GM18517 (cell line): ENCODE results near the gene NFIB.

Experiments used
- ATAC-seq: cut with Tn5 transposase; IDR thresholded peaks from one replicate; pipeline ENCODE4 v1.9.1; 2021; ENCODE audit warnings: mild to moderate bottlenecking, moderate library complexity; ENCODE audit not compliant: unreplicated experiment

Gene NFIB

GRCh38 chr9:14307989-14308852, 5.7 kb downstream of the NFIB start:
- no peak for ATAC-seq

GRCh38 chr9:14306672-14307660, 7.0 kb downstream of the NFIB start:
- no peak for ATAC-seq

GRCh38 chr9:14306188-14306587, 7.8 kb downstream of the NFIB start:
- no peak for ATAC-seq

- ATAC-seq = no peak
Measured at GRCh38 chr9:14304259-14304658, 9.7 kb downstream of the NFIB start.

- ATAC-seq = no peak
Measured at GRCh38 chr9:14303521-14303920, 10.4 kb downstream of the NFIB start.

- no peak for ATAC-seq
Measured at GRCh38 chr9:14303100-14303499, 10.8 kb downstream of the NFIB start.

GRCh38 chr9:14302405-14302804, 11.5 kb downstream of the NFIB start:
- no peak for ATAC-seq

- ATAC-seq = no peak
Measured at GRCh38 chr9:14301583-14302021, 12.3 kb downstream of the NFIB start.

- ATAC-seq = no peak
Measured at GRCh38 chr9:14301006-14301405, 12.9 kb downstream of the NFIB start.

- no peak for ATAC-seq
Measured at GRCh38 chr9:14300588-14300987, 13.4 kb downstream of the NFIB start.

- ATAC-seq = no peak
Measured at GRCh38 chr9:14300040-14300439, 13.9 kb downstream of the NFIB start.

- ATAC-seq = no peak
Measured at GRCh38 chr9:14298601-14299022, 15.3 kb downstream of the NFIB start.

GRCh38 chr9:14296495-14297113, 17.3 kb downstream of the NFIB start:
- no peak for ATAC-seq

- ATAC-seq = no peak
Measured at GRCh38 chr9:14294659-14295058, 19.3 kb downstream of the NFIB start.

GRCh38 chr9:14293801-14294200, 20.1 kb downstream of the NFIB start:
- no peak for ATAC-seq

- ATAC-seq = no peak
Measured at GRCh38 chr9:14292181-14292739, 21.7 kb downstream of the NFIB start.

- ATAC-seq = no peak
Measured at GRCh38 chr9:14289916-14290315, 24.0 kb downstream of the NFIB start.

- no peak for ATAC-seq
Measured at GRCh38 chr9:14288433-14288832, 25.5 kb downstream of the NFIB start.

- ATAC-seq = no peak
Measured at GRCh38 chr9:14286121-14286520, 27.8 kb downstream of the NFIB start.

GRCh38 chr9:14283276-14283675, 30.7 kb downstream of the NFIB start:
- no peak for ATAC-seq

- ATAC-seq = no peak
Measured at GRCh38 chr9:14281876-14282275, 32.1 kb downstream of the NFIB start.
